Fibroblast of lung (primary cell): ENCODE results near the gene CHD8.

ENCODE experiments used
- CTCF ChIP-seq, 2 donors: IDR thresholded peaks in 1 of 2; conservative IDR thresholded peaks in 1 of 2; 1 replicate in 1 of 2; 2 replicates in 1 of 2; pipeline ENCODE4 v1.5.1; 2011 to 2012; ENCODE audit warnings: low read length in 2 of 2, control low read depth in 1 of 2, inconsistent platforms in 1 of 2, low read depth in 1 of 2, mild to moderate bottlenecking in 1 of 2
- EZH2 ChIP-seq: IDR thresholded peaks from 2 replicates; pipeline ENCODE4 v1.5.1; 2012; ENCODE audit warnings: low read length, control low read depth, mild to moderate bottlenecking; ENCODE audit errors: missing control alignments

GRCh38 chr14:21467616-21468015 lies 11.7 kb upstream of the CHD8 start:
- TF ChIP-seq EZH2: no peak
- no peak for TF ChIP-seq CTCF (conservative IDR thresholded peaks at IDR 0.05 in 1 of 2, IDR thresholded peaks at IDR 0.05 in 1 of 2; ENCODE audit: low read depth in 1 of 2, low read length in 2 of 2)
